GM12874 (cell line): ENCODE results near the gene ARMH1.

ENCODE experiments used
- TF ChIP-seq, protein P1 (sequence below): IDR thresholded peaks from 2 replicates; pipeline ENCODE4 v1.5.1; 2011; ENCODE audit warnings: low read depth, mild to moderate bottlenecking, control low read depth, low read length, moderate library complexity; ENCODE audit not compliant: insufficient read depth

ARMH1 gene

DNA sequence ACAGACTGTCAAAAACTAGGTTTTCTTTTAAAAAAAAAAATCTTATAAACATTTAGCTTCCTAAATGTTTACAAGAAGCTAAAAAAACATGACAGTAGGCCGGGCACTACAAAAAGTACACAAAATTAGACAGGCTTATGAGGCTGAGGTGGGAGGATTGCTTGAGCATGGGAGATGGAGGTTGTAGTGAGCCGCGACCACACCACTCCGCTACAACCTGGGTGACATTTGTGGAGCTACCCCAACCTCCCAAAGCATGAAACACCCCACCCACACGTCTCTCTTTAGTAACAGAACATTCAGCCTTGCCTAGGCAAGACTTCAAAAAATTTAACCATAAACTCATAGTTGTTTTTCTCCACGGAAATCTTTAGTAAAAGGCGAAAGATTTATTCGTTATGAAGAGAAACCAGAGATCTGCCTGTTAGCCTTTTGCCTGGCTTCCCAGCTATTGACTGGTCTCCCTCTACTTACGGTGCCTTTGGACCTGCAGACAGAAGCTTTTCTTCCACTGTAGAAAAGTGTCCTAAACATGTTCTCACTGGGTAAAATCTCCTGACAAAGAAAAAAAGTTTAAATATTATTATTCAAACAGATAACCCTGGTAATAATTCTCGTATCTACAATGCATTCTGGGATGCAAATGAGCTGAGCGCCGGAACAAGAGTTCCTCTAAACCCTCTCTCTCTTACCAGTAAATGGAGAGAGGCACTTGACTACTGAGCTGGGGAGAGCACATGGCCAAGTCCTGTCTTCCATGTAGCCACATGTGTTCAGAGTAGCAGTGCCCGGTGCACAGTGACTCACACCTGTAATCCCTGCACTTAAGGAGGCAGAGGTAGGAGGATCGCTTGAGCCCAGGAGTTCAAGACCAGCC is 47.2 kb downstream of the ARMH1 start:
- TF ChIP-seq, protein P1, sequence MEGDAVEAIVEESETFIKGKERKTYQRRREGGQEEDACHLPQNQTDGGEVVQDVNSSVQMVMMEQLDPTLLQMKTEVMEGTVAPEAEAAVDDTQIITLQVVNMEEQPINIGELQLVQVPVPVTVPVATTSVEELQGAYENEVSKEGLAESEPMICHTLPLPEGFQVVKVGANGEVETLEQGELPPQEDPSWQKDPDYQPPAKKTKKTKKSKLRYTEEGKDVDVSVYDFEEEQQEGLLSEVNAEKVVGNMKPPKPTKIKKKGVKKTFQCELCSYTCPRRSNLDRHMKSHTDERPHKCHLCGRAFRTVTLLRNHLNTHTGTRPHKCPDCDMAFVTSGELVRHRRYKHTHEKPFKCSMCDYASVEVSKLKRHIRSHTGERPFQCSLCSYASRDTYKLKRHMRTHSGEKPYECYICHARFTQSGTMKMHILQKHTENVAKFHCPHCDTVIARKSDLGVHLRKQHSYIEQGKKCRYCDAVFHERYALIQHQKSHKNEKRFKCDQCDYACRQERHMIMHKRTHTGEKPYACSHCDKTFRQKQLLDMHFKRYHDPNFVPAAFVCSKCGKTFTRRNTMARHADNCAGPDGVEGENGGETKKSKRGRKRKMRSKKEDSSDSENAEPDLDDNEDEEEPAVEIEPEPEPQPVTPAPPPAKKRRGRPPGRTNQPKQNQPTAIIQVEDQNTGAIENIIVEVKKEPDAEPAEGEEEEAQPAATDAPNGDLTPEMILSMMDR = no peak

DNA sequence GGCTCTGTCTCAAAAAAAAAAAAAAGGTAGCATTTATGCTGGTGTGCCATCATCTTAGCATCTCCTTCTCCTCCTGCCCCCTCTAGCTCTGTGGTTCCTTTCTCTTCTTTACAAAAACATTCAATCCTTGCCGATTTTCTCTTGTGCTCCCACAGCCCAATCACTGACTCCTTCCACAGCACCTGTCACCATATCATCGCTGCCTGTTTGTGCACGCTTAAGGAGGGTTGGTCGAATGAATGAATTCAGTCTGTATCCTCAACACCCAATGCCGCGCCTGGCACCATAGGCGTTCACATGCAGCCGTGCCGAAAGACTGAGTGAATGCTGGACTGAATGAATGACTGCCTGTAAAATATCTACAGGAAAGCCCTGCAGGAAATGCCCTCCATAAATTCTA is 48.5 kb downstream of the ARMH1 start:
- TF ChIP-seq, protein P1 = no peak

DNA sequence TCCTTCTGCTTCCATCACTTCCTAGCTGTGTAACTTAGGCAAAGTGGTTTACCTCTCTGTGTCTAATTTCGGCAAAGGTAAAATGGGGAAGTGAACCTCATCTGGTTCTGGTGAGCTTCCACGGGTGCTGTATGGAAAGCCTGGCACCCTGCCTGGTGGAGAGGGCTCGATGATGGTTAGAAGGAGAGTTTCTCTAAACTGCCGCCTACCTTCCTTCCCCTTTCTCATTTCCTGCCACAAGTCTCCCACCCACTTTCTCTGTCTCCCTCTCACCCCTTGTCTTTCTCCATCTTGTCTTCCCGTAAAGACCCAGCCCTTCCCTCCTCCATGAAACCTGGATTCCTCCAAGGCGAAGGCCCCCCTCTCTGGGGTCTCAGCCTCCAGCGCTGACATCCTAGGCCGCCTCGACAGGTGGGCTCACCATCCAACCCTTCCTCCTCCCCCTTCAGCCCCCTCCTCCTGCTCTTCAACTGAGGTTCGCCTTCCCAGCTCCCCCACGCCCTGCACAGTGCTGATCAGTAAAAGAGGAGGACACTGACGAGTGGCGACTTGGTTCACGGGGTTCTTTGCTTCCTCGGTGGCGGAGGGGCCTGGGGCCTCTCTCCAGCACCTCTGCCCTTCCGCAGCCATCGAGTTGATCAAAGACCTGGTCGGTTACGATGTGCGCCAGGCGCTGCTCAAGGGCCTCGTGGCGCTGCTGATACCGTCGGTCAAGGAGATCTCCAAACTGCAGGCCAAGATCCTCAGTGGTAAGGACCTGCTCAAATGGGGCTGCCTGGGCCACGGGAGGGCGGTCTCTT is 49.2 kb downstream of the ARMH1 start:
- TF ChIP-seq, protein P1 = no peak

DNA sequence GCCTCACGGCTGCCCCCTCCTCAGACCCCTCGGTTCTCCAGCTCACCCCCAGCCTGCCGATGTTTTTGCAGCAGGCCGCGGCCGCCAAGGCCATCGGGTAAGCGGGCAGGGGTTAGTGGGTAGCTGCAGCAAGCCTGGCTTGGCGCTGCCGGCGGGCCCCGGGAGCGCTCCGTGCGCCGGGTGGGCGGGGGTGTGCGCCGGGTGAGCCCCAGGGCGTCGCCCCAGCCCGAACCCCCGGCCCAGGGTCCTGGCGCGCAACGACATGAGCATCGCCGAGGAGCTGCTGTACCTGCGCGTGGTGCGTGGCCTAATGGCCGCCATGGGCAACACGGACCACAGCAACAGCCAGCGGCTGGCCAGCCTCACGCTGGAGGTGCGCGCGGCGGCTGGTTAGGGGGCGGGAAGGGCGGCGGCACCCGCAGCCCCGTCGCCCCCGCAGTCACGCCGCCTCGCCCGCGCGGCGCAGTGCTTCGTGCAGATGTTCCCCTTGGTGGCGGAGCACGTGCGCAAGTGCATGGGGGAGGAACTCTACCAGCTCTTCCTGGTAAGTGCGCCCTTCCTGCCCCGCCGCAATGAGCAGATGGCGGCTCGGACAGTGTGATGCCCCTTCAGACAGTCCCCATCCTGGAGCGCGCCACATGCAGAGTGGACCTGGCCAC is 49.9 kb downstream of the ARMH1 start:
- TF ChIP-seq, protein P1 = no peak

DNA sequence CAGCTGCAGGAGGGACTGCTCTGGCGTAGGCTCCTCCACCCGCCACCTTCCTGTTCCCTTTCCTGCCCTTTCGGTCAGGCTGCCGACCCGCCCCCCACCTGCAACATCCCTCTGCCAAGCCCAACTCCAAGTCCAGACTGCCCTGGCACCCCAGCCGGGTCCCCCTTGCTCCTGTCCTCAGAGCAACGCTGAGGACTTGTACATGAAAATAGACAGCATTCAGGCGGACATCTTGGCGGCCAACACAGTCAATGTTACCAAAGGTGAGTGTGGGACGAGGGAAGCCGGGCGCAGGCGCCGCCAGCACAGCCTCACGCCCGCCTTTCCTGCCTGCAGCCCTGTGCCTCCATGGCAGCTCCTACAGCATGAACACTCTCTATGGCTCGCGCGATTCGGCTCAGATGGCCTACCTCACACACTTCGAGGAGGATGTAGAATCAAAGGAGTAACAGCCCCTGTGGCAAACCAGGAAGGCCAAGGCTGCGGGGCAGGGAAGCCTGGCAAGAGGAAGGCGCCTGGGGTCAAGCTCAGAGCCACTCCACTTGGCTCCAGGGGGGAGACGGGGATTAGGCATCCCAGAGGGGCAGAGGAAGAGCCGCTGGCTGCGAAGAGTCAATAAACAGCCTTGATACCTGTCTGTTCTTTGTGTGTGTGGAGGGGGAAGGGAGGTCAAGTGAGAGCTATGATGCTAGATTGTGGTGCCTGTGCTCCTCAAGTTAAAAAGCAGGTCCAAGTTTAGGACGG is 50.6 kb downstream of the ARMH1 start:
- TF ChIP-seq, protein P1 = no peak

- TF ChIP-seq, protein P1 = peak; percentile 78
These were observed 56.4 kb downstream of the ARMH1 start, which contains the start of gene RNU5D-1 for GRCh38 chr1:44730741-44731512. RNU5D-1 (minus strand) TSS chr1:44731170.
